ENCODE measurements around the gene GPS1. TPM values are rescaled to one million over a fixed set of nuclear protein-coding genes. Genes with fewer than 3 reads are reported as not detected.

The GPS1 gene
- total RNA-seq, 3 donors from 2014 or later (not counting 1 experiment from before 2014, with no cell fraction given), result 78.9 to 87.6 (median 85.3) TPM

GRCh38 chr17:82009413-82009812, 42.3 kb upstream of the GPS1 start:
- Mint-ChIP-seq H3K4me1 (no peaks in the 10 kb centered on the region), H3K27ac (no peak overlapping the region), H3K9me3 (no peaks in the 10 kb centered on the region), H3K36me3 (no peaks in the 10 kb centered on the region), H3K4me3 (no peak overlapping the region), H3K27me3 (ENCODE audit: low read depth in 2 of 2) (no peaks in the 10 kb centered on the region)
- Histone ChIP-seq H3K27ac (ENCODE audit: low read length) (no peak overlapping the region), H3K9me3 (ENCODE audit: control insufficient read depth, insufficient read depth, low read length) (no peaks in the 10 kb centered on the region), H3K4me1 (ENCODE audit: control insufficient read depth, insufficient read depth, low read length) (no peaks in the 10 kb centered on the region), H3K27me3 (ENCODE audit: control insufficient read depth, insufficient read depth, low read length) (no peaks in the 10 kb centered on the region), H3K36me3 (ENCODE audit: control insufficient read depth, insufficient read depth, low read length) (no peaks in the 10 kb centered on the region), H3K4me3 (ENCODE audit: low read length) (no peak overlapping the region)
- TF ChIP-seq CTCF (IDR thresholded peaks at IDR 0.05), result no peak
- DNase-seq, result no peak
- intact Hi-C loops (cut with micrococcal nuclease), result no loop called here
- no peak for ATAC-seq
- 76% methylated on average over 15 of the region's 15 CpGs for WGBS (ENCODE audit: insufficient coverage)

- Mint-ChIP-seq H3K4me1 (no peaks in the 10 kb centered on the region), H3K27me3 (ENCODE audit: low read depth in 2 of 2) (no peaks in the 10 kb centered on the region), H3K4me3 (no peak overlapping the region), H3K27ac (no peak overlapping the region), H3K9me3 (no peaks in the 10 kb centered on the region), H3K36me3 (no peaks in the 10 kb centered on the region)
- no peaks in the 10 kb centered on the region for H3K4me1 ChIP-seq (ENCODE audit: control insufficient read depth, insufficient read depth, low read length)
- H3K36me3 ChIP-seq (ENCODE audit: control insufficient read depth, insufficient read depth, low read length), result no peaks in the 10 kb centered on the region
- ATAC-seq (no peak), DNase-seq (no peak)
- H3K9me3 ChIP-seq (ENCODE audit: control insufficient read depth, insufficient read depth, low read length), result no peaks in the 10 kb centered on the region
- no peak overlapping the region for H3K27ac ChIP-seq (ENCODE audit: low read length)
- intact Hi-C loops (cut with micrococcal nuclease), result no loop called here
- no peak overlapping the region for H3K4me3 ChIP-seq (ENCODE audit: low read length)
- TF ChIP-seq CTCF (IDR thresholded peaks at IDR 0.05), result no peak
- 93% methylated on average over 37 of the region's 39 CpGs for WGBS (ENCODE audit: insufficient coverage)
- no peaks in the 10 kb centered on the region for H3K27me3 ChIP-seq (ENCODE audit: control insufficient read depth, insufficient read depth, low read length)
Measured at GRCh38 chr17:82010575-82011525, 40.8 kb upstream of the GPS1 start.

GRCh38 chr17:82011617-82012187, 40.0 kb upstream of the GPS1 start:
- Mint-ChIP-seq H3K4me1 (no peaks in the 10 kb centered on the region), H3K27me3 (ENCODE audit: low read depth in 2 of 2) (no peaks in the 10 kb centered on the region), H3K4me3 (no peak overlapping the region), H3K36me3 (no peaks in the 10 kb centered on the region), H3K9me3 (no peaks in the 10 kb centered on the region), H3K27ac (no peak overlapping the region)
- WGBS (ENCODE audit: insufficient coverage), result 90% methylated on average over 19 of the region's 19 CpGs
- Histone ChIP-seq H3K4me3 (ENCODE audit: low read length) (no peak overlapping the region), H3K4me1 (ENCODE audit: control insufficient read depth, insufficient read depth, low read length) (no peaks in the 10 kb centered on the region), H3K9me3 (ENCODE audit: control insufficient read depth, insufficient read depth, low read length) (no peaks in the 10 kb centered on the region), H3K36me3 (ENCODE audit: control insufficient read depth, insufficient read depth, low read length) (no peaks in the 10 kb centered on the region), H3K27me3 (ENCODE audit: control insufficient read depth, insufficient read depth, low read length) (no peaks in the 10 kb centered on the region), H3K27ac (ENCODE audit: low read length) (no peak overlapping the region)
- ATAC-seq (no peak), DNase-seq (no peak)
- intact Hi-C loops (cut with micrococcal nuclease), result no loop called here
- no peak for TF ChIP-seq CTCF (IDR thresholded peaks at IDR 0.05)
